Activated naive CD8-positive, alpha-beta T cell treated with anti-CD3 and anti-CD28 coated beads, Interleukin-2, amount 50 U/mL, for 16 hours (primary cell): ENCODE results near the gene LOXL3.

ENCODE experiments used
- DNase-seq: peaks from one replicate; pipeline ENCODE4 v3.0.0-alpha.2; 2020; ENCODE audit warnings: low read depth, low spot score

The LOXL3 gene

GRCh38 chr2:74551942-74552913 lies 1.5 kb downstream of the LOXL3 start:
- no peak for DNase-seq

GRCh38 chr2:74551530-74551929 lies 2.2 kb downstream of the LOXL3 start:
- DNase-seq, result no peak

DNA sequence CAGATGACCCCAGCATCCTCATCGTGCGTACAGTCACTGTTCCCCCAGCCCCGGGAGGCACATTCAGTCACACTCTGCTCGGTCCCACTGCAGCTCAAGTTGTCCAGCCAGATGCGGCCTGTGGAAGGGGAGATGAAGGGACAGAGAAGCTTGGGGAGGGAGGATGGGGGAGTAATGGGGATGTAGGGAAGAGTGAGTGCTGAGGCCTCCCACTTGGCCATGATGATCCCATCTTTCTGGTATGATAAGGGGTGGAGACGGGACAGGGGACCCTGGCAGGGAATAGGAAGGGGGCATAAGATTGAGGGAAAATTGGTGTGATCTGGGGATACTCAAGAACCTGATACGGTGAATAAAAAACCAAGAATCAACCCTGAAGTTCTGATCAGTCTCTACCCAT lies 3.5 kb downstream of the LOXL3 start:
- DNase-seq, result no peak

DNA sequence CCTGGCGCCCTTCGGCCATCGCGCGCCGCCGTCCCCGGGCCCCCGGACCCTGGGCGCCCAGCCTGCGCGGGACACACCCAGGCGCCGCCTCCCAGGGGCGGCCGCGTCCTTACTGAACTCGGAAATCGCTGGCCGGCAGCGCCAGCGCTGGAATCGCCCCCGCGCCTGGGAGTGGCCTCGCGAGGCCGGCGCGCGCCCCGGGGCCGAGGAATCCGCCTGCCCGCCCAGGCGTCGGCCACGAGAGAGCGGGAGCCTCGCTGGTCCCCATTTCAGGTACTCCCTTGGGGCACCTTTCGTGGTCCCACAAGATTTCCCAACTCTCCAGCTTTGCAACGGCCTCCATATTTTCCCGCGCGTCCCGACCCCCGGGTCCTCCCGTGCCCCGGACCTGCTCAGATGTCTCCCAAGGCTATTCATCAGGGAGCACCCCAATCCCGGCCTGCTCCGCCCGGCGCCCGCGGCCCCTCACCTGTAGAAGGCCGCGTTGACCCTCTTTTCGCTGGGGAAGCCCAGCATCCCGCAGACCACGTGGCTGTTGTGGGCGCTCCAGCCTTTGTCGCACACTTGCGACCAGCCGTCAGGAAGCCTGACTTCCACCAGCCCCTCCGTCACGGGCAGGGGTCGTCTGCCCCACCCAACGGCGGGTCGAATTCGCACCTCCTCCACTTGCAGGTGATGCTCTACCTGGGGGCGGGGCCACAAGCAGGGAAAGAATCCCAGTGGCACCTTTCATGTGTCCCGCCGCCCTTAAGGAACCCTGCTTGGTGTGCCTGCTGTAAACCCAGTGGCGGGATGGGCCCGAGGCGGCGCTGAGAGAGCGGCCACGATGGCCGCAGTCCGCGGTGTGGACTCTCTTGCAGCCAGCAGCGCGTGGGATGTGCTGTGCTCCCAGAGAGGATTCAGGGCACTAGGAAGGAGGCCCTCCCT lies 4.6 kb downstream of the LOXL3 start:
- DNase-seq, result no peak

GRCh38 chr2:74548285-74548899 lies 5.3 kb downstream of the LOXL3 start:
- DNase-seq, result no peak

DNA sequence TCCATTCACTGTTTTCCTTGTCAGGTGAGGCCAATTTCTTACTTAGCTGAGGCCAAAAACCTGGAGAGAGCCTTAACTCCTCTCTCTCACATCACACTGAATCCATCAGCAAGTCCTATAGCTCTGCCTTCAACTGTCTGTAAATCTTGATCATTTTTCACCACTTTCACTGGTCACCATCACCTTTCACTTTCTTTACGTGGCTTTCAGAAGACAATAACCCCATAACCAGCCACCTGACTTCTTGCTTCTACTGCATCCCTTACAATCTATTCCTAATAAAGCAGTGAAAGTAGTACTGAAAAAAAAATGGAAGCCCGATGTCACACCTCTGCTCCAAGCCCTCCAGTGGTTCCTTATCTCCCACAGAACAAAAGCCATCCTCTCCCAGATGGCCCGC lies 7.7 kb downstream of the LOXL3 start:
- no peak for DNase-seq

GRCh38 chr2:74544634-74545033 lies 9.1 kb downstream of the LOXL3 start:
- DNase-seq, result no peak

DNA sequence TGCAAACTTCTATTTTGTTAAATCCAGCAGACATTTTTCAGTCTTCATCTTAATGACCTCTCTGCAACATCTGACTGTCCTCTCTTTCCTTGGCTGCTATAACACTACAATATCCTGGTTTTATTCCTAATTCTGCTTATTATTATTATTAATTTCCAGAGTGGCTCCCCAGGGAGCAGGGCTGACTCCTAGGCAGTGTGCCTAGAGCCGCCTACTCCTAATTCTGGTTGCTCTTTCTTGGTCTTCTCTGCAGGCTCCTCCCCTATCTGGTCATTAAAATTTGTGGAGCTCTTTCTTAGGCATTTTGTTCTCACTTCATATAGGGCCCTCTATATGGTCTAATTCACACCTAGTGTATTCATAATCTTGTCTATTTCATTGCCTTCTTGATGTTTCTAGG lies 10.8 kb downstream of the LOXL3 start:
- DNase-seq, result no peak

DNA sequence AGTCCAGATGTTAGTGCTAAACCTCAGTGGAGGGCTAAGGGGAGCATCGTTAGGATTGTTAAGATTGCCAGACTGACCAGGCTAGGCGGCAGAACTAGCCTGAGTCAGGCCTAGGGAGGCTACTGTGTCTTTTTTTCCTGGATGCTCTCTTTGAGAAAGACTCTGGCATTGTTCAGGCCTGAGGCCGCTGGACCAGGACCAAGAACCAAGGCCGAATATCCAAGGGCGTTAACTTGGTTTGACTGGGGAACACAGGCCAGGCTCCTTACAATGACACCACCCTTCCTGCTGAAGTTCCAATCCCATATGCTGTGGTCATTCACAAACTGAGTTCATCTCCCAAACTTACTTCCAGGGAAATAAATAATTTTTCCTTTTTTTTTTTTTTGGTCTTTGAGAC lies 13.5 kb downstream of the LOXL3 start:
- DNase-seq, result no peak

GRCh38 chr2:74538881-74539339 lies 14.8 kb downstream of the LOXL3 start:
- no peak for DNase-seq

DNA sequence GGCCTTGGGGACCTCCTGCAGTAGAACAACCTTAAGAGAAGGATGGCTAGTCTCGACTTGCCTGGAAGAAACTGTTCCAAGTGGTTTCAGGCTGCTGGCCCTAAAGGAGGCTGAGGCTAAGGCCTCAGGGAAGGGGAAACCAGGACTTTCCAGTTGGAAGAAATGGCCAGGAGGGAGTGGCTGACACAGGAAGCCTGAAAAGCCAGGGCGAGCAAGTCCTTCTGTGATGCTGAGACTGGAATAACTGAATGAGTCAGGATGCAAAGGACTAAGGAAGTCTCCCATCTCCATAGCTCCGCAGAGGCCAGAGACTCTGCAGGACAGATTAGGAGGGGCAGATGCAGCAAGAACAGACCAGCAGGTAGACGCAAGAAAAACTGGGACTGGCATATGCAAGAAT lies 16.6 kb downstream of the LOXL3 start:
- no peak for DNase-seq

DNA sequence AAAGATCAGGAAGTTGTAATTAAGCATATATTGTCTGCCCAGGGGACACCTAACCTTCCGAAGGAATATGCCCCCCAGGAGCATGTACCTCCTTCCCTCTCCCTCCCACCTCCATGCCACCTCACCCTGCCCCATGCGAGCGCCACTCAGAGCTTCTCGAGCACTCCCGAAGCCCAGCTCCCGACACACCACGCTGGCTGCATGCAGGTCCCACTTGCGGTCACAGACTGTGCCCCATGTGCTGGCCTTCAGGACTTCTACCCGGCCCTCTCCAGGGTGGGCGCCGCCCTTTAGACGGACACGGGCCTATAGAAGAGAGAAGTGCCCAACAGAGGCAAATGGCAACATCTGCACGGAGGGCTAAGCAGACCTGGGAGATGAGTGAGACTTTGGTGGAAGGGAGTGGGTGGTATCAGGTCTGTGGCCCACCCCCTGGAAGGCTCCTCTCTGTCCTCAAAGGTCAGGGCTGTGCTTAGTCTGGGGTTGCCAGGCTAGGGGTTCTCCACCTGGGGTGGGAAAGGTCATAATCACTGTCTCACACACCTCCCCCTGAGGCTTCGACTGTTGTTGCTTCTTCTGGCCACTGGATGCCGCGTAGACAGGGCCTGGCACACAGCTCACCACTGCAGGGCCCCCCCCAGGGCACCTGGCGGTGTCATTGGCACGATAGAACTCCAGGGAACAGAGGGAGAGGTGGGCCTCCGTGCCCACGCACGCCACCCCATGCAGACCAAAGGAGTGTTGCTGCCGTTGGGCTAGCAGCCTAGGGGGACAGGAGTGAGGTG lies 17.4 kb downstream of the LOXL3 start:
- no peak for DNase-seq

- DNase-seq, result no peak
These were observed 18.2 kb downstream of the LOXL3 start for GRCh38 chr2:74535440-74535965.

GRCh38 chr2:74534411-74534810 lies 19.3 kb downstream of the LOXL3 start:
- no peak for DNase-seq

DNA sequence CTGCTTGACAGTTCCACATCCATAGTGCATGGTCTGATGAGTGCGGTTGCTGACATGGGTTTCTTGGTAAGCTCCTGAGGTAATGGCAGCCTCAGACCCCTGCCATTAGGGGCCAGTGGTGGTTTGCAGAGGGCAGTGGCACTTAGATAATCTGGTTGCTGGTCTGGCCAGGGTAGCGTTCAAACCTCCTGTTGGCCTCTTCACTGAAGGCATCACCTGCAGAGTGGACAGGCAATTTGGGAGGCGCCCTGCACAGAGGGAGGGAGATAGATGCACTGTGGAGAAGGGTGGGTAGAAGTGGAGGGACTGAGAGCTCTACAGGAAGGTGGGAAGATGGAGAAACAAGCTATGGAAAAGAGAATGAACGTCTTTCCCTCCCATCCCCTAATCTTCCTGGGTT lies 20.3 kb downstream of the LOXL3 start:
- DNase-seq, result no peak

DNA sequence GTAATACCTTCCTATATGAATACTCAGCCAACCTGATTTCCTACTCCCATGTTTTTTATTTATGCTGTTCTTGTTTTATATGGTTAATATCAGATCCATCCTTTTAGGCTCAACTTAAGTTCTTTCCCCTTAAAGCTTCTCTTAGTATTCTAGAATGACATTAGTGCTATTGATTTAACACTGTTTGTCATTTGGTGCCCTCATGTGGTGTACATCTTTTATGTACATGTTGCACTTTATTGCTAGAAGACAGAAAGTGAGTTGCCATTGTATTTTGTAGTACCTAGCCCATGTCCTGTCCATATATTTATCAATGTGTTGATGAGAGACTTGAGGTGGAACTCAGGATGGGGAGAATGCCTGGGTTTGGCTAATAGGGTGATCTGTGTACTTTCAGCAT lies 21.5 kb downstream of the LOXL3 start:
- DNase-seq, result no peak

DNA sequence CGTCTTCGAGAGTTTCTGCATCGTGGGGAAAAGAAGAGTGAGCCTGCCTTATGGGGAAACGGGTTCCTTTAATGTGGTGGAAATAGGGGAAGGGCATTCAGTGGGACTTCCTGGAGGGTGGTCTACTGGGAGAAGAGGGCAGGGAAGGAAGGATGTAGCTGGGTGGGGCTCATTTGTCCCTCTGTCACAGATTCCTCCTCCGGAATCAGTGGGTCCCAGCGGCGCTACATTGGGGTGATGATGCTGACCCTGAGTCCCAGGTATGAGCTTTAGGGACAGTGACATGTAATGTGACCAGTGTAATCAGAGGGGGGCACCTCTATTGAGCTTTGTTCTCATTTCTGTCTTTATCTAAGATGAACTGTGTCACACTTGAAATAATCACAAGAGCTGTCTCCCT lies 22.1 kb downstream of the LOXL3 start:
- DNase-seq, result no peak

DNA sequence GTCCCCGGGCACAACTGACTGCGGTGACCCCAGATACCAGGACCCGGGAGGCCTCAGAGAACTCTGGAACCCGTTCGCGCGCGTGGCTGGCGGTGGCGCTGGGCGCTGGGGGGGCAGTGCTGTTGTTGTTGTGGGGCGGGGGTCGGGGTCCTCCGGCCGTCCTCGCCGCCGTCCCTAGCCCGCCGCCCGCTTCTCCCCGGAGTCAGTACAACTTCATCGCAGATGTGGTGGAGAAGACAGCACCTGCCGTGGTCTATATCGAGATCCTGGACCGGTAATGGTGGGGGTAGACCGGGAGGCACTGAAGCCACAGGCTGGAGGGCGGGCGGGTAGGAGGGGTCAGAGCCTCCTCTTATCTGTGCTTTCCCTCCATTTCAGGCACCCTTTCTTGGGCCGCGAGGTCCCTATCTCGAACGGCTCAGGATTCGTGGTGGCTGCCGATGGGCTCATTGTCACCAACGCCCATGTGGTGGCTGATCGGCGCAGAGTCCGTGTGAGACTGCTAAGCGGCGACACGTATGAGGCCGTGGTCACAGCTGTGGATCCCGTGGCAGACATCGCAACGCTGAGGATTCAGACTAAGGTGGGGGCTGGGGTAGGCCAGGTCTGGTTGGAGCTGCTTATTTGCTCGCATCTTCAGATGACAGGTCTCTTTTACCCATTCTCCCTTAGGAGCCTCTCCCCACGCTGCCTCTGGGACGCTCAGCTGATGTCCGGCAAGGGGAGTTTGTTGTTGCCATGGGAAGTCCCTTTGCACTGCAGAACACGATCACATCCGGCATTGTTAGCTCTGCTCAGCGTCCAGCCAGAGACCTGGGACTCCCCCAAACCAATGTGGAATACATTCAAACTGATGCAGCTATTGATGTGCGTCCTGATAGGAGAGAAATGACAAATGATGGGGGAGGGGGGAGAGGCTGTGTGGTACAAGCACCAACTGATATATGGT lies 23.2 kb downstream of the LOXL3 start:
- DNase-seq, result no peak

DNA sequence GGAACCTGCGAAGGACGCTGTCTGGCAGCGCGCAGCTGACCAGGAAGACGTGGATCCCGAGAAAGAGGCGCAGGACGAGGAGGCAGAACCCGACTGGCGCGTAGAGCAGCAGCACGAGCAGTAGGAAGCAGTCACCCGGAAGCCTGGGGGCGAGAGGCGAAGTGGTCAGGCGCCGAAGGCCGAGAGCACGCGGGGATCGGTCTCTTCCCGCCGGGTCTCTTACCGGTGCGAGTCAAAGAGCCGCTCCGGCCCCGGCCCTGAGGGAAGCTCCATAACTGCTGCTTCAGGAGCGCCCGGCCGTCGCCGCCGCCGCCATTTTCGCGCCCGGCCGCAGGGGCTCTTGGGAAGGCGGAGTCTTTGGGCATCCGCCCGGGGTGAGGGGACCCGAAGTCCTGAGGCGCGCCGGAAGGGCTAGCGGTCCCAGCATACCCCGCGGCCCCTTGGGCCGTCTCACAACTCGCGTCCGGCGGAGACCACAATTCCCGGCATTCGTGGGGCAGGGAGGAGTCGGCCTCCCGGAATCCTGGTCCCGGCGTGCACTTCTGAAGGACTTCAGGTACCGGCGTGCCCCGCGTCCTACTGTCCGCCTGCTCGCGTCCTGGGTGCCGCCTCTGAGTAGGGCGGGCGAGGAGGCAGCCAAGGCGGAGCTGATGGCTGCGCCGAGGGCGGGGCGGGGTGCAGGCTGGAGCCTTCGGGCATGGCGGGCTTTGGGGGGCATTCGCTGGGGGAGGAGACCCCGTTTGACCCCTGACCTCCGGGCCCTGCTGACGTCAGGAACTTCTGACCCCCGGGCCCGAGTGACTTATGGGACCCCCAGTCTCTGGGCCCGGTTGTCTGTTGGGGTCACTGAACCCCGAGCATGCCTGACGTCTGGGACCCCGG lies 24.1 kb downstream of the LOXL3 start, which contains the start of the genes AUP1 and HTRA2:
AUP1 (minus strand) TSS at position 350 of the 882 bp plus-strand sequence; CDS start at position 273, 77 bp downstream.
HTRA2 (plus strand) TSS at position 577 of the 882 bp plus-strand sequence; CDS start at position 651, 74 bp downstream.
- peak; percentile 79 for DNase-seq
